VCaP (cell line): ENCODE results near the gene PDE6A.

Source experiments
- H3K27ac ChIP-seq: fragments of 450-650 bp; 2 replicates; pipeline ENCODE4 v1.5.1; 2017
- CTCF ChIP-seq: fragments of 450-650 bp; conservative IDR thresholded peaks from 2 replicates; pipeline ENCODE4 v1.5.1; 2017; ENCODE audit warnings: mild to moderate bottlenecking, moderate library complexity

PDE6A gene

DNA sequence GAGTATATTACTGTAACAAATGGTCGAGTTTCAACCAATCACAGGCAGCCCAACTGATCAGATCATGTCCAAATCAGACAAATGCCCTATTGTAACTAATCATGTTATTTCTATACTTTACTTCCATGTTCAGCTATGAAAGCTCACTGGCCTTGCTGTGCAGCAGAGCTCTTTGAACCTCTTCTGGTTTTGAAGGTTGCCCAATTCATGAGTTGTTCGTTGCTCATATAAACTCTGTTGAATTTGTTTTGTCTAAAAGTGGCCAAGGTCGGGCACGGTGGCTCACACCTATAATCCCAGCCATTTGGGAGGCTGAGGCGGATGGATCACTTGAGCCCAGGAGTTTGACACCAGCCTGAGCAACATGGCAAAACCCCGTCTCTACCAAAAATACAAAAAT, 21.6 kb downstream of the PDE6A start:
- H3K27ac ChIP-seq = no peak overlapping the region
- TF ChIP-seq CTCF = no peak

GRCh38 chr5:149921597-149921996, 23.0 kb downstream of the PDE6A start:
- TF ChIP-seq CTCF = no peak
- no peak overlapping the region for H3K27ac ChIP-seq

DNA sequence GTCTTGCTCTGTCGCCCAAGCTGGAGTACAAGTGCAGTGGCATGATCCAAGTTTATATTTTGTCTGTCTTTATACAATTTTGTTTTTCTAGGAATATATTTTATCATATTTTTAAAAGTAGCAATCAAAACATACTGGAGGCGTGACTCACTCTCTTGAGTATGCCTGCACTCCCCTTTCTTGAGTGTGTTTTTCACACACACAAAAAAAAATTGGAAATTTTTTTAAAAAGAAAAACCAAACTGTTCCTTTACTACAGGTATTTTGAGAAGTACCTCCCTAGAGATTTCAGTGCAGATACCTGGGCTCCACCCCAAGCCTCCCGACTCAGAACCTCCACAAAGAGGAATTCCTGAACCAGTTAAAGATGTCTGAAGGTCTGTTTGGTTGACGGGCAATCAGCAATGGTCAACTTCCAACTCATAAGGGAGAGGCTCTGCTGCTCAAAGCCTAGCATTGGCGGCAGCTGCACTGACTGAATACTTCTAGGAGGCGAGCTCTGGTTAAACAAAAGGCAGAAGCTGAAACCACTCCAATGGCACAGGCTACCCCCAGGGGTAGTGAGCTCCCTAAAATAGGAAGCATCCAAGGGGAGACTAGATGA, 27.4 kb downstream of the PDE6A start:
- no peak overlapping the region for H3K27ac ChIP-seq
- TF ChIP-seq CTCF = no peak

DNA sequence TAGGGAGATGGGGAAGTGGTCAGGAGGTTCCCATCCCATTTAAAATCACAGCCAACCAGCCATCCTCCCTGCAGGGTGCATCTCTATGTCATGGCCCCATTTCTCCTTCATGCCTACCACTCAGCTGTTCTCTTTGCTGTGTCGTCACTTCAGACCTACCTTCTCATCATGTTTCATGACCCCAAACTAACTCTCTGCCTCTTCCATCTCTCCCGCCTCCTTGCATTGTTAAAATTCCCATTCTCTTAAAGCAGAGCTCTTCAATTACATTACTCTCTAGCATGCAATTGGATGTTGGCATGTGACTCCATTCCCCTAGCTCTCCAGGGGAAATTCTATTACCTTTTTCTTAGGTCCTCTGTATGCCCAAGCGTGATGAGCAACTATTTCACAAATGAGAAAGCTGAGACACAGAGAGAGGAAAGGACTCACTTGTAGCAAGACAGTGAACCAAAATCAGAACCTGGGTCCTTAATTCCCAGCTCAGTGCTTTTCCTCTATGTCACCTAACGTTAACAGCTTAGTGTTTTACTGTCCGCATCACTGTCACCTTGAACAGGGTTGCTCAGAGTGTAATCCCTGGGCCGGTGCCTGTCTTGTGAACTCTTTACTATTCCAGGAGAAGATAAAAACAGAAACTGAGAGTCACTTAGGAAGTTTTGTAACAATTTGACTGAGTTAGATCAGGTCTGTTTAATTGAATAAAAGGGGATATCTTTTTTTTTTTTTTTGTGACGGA, 28.1 kb downstream of the PDE6A start:
- H3K27ac ChIP-seq = no peak overlapping the region
- TF ChIP-seq CTCF = no peak

GRCh38 chr5:149915392-149916260, 29.0 kb downstream of the PDE6A start:
- no peak for TF ChIP-seq CTCF
- H3K27ac ChIP-seq = no peak overlapping the region

GRCh38 chr5:149913436-149914419, 30.9 kb downstream of the PDE6A start:
- H3K27ac ChIP-seq = no peak overlapping the region
- no peak for TF ChIP-seq CTCF
